Measurements from ENCODE around the gene HOMEZ. TPM values are rescaled to one million over a fixed set of nuclear protein-coding genes. Genes with fewer than 3 reads are reported as not detected.

Gene HOMEZ
- total and polyA plus RNA-seq, 2 donors from 2014 or later = 14.8 to 18.5 TPM

GRCh38 chr14:23297611-23298277 lies 11.8 kb upstream of the HOMEZ start:
- peaks cover 0 to 3% (median 0%) of the 10 kb centered on the region in 3 donors for H3K36me3 ChIP-seq (ENCODE audit: control insufficient read depth in 2 of 3, insufficient read depth in 3 of 3, low read length in 3 of 3)
- no peak for DNase-seq
- H3K27me3 ChIP-seq (ENCODE audit: control insufficient read depth, insufficient read depth, low read length) = peaks cover 2% of the 10 kb centered on the region
- intact Hi-C loops (cut with DNase I) = no loop called here
- H3K27ac ChIP-seq (ENCODE audit: low read depth in 2 of 2, low read length in 2 of 2) = peak overlapping the region in 1 of 2 donors; percentile 7
- H3K4me3 ChIP-seq (ENCODE audit: low read length in 3 of 3) = no peak overlapping the region
- H3K4me1 ChIP-seq (ENCODE audit: control insufficient read depth in 2 of 3, insufficient read depth in 2 of 3, low read depth in 1 of 3, low read length in 3 of 3) = peaks cover 3 to 14% (median 13%) of the 10 kb centered on the region in 3 donors
- FAIRE-seq = no peak
- no peak overlapping the region for H3K9ac ChIP-seq (ENCODE audit: low read length in 3 of 3)
- H3K9me3 ChIP-seq (ENCODE audit: control insufficient read depth in 2 of 3, insufficient read depth in 1 of 3, low read length in 3 of 3) = no peaks in the 10 kb centered on the region
- TF ChIP-seq CTCF (IDR thresholded peaks at IDR 0.05; ENCODE audit: borderline replicate concordance, extremely low read depth, insufficient read depth) = no peak

- Histone ChIP-seq H3K27me3 (ENCODE audit: control insufficient read depth, insufficient read depth, low read length) (peaks cover 2% of the 10 kb centered on the region), H3K27ac (ENCODE audit: low read depth in 2 of 2, low read length in 2 of 2) (no peak overlapping the region), H3K4me3 (ENCODE audit: low read length in 3 of 3) (no peak overlapping the region), H3K9me3 (ENCODE audit: control insufficient read depth in 2 of 3, insufficient read depth in 1 of 3, low read length in 3 of 3) (no peaks in the 10 kb centered on the region), H3K9ac (ENCODE audit: low read length in 3 of 3) (no peak overlapping the region), H3K4me1 (ENCODE audit: control insufficient read depth in 2 of 3, insufficient read depth in 2 of 3, low read depth in 1 of 3, low read length in 3 of 3) (peaks cover 3 to 13% (median 12%) of the 10 kb centered on the region in 3 donors), H3K36me3 (ENCODE audit: control insufficient read depth in 2 of 3, insufficient read depth in 3 of 3, low read length in 3 of 3) (peaks cover 0 to 3% (median 0%) of the 10 kb centered on the region in 3 donors)
- no peak for DNase-seq
- TF ChIP-seq CTCF (IDR thresholded peaks at IDR 0.05; ENCODE audit: borderline replicate concordance, extremely low read depth, insufficient read depth) = no peak
- intact Hi-C loops (cut with DNase I) = no loop called here
- FAIRE-seq = no peak
Observed at GRCh38 chr14:23297096-23297495, 11.2 kb upstream of the HOMEZ start.

- FAIRE-seq = no peak
- intact Hi-C loops (cut with DNase I) = no loop called here
- peaks cover 2% of the 10 kb centered on the region for H3K27me3 ChIP-seq (ENCODE audit: control insufficient read depth, insufficient read depth, low read length)
Observed at GRCh38 chr14:23296012-23296777, 10.3 kb upstream of the HOMEZ start.

More at GRCh38 chr14:23296012-23296777, 10.3 kb upstream of the HOMEZ start:
- TF ChIP-seq CTCF (IDR thresholded peaks at IDR 0.05; ENCODE audit: borderline replicate concordance, extremely low read depth, insufficient read depth) = no peak
- Histone ChIP-seq H3K27ac (ENCODE audit: low read depth in 2 of 2, low read length in 2 of 2) (no peak overlapping the region), H3K9ac (ENCODE audit: low read length in 3 of 3) (no peak overlapping the region), H3K36me3 (ENCODE audit: control insufficient read depth in 2 of 3, insufficient read depth in 3 of 3, low read length in 3 of 3) (peaks cover 0 to 3% (median 0%) of the 10 kb centered on the region in 3 donors), H3K9me3 (ENCODE audit: control insufficient read depth in 2 of 3, insufficient read depth in 1 of 3, low read length in 3 of 3) (no peaks in the 10 kb centered on the region), H3K4me3 (ENCODE audit: low read length in 3 of 3) (no peak overlapping the region), H3K4me1 (ENCODE audit: control insufficient read depth in 2 of 3, insufficient read depth in 2 of 3, low read depth in 1 of 3, low read length in 3 of 3) (peaks cover 3 to 13% (median 12%) of the 10 kb centered on the region in 3 donors)
- no peak for DNase-seq
